ENCODE measurements around the gene TCERG1L. TPM values are rescaled to one million over a fixed set of nuclear protein-coding genes. Genes with fewer than 3 reads are reported as not detected.

TCERG1L gene
- total RNA-seq, 4 donors from 2014 or later = not detected

- TF ChIP-seq, protein P1, sequence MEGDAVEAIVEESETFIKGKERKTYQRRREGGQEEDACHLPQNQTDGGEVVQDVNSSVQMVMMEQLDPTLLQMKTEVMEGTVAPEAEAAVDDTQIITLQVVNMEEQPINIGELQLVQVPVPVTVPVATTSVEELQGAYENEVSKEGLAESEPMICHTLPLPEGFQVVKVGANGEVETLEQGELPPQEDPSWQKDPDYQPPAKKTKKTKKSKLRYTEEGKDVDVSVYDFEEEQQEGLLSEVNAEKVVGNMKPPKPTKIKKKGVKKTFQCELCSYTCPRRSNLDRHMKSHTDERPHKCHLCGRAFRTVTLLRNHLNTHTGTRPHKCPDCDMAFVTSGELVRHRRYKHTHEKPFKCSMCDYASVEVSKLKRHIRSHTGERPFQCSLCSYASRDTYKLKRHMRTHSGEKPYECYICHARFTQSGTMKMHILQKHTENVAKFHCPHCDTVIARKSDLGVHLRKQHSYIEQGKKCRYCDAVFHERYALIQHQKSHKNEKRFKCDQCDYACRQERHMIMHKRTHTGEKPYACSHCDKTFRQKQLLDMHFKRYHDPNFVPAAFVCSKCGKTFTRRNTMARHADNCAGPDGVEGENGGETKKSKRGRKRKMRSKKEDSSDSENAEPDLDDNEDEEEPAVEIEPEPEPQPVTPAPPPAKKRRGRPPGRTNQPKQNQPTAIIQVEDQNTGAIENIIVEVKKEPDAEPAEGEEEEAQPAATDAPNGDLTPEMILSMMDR (IDR thresholded peaks at IDR 0.05; ENCODE audit: low read depth) = no peak
Measured at GRCh38 chr10:131144711-131145375, 166.7 kb downstream of the TCERG1L start.

- TF ChIP-seq, protein P1 (IDR thresholded peaks at IDR 0.05; ENCODE audit: low read depth) = no peak
Measured at GRCh38 chr10:131144196-131144595, 167.3 kb downstream of the TCERG1L start.

- TF ChIP-seq, protein P1 (IDR thresholded peaks at IDR 0.05; ENCODE audit: low read depth) = no peak
Measured at GRCh38 chr10:131143425-131144165, 167.9 kb downstream of the TCERG1L start.

DNA sequence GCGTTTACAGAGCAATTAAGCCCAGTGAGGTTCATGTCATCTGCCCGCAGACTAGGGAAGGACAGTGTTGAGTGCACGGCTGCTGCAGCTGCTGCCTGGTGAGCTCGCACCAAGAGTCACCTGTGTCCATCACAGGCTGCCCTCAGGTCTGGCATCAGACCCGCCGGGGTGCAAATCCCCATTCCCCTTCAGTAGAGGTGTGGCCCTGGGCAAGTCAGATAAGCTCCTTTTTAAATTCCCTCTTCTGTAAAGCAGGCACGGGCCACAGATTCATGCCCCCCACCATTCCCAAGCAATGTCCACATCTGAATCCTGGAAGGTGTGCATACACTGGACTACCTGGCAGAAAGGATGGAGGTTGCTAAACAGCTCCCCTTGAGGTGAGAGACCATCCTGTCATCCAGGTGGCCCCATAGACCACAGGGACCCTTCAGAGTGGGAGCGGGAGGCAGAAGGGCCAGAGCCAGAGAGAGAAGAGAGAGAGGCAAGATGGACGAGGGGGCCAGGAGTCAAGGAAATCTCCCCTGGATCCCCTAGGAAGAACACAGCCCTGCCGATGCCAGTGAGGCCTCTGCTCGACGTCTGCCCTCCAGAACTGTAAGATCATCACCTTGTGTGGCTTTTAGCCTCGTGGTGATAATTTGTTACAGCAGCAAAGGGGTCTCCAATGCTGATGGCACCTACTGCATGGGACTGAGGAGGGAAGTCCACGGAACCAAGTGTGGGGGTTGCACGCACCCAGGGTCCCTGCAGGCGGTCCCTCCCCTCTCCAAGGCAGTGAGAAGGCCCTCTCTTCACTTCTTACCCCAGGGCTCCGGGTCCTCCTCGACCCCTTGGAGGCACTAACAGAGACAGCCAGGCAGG lies 168.8 kb downstream of the TCERG1L start:
- TF ChIP-seq, protein P1 (IDR thresholded peaks at IDR 0.05; ENCODE audit: low read depth) = no peak

DNA sequence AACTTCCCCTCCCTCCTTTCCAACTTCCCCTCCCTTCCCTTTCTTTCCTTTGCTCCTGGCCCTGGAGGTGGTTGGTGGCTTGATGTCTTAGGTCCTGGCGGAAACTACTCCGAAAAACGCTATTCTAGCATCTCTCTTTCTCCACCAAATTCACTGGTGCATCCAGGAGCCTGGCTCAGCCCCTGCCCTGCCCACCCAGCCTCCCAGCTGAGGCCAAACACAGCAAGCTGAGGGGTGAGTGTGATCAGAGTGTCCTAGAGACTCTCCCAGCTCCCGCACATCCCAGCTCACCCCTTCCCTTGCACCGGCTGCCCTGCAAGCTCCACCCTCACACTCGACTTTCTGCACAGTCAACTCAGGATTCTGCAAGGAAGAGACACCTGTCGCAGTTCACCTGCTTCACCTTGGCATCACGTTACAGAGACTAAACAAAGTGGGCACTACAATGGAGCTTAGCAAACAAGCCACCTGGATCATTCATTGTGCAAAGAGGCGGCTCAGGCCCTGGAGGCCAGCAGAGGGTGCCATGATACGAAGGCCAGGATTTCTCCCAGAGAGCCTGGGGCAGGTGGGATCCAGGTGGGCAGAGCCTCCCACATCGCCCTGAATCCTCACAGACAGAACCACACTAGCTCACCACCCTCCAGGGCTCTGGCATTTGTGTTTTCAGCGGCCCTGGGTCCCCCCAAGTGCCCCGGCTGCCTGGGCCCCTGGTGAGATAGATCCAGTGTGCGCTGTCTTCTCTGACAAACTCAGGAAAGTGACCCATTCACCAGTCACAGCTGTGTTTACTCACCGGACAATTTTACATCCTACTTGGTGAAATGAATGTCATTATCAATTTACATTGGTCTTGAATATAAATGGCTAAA lies 169.6 kb downstream of the TCERG1L start:
- TF ChIP-seq, protein P1 (IDR thresholded peaks at IDR 0.05; ENCODE audit: low read depth) = no peak

- TF ChIP-seq, protein P1 (IDR thresholded peaks at IDR 0.05; ENCODE audit: low read depth) = no peak
Measured at GRCh38 chr10:131141207-131141606, 170.3 kb downstream of the TCERG1L start.
